HG03064 (cell line): Measurements from ENCODE around the gene PDE4A.
"Not testable (repeated sequence)": the region's sequence is repeated elsewhere in the genome, so short reads cannot be mapped to it uniquely, and the experiment has no call there.

Source experiments
- ATAC-seq: cut with Tn5 transposase; IDR thresholded peaks from one replicate; pipeline ENCODE4 v1.9.1; 2021; ENCODE audit warnings: low read depth; ENCODE audit not compliant: unreplicated experiment

Gene PDE4A

DNA sequence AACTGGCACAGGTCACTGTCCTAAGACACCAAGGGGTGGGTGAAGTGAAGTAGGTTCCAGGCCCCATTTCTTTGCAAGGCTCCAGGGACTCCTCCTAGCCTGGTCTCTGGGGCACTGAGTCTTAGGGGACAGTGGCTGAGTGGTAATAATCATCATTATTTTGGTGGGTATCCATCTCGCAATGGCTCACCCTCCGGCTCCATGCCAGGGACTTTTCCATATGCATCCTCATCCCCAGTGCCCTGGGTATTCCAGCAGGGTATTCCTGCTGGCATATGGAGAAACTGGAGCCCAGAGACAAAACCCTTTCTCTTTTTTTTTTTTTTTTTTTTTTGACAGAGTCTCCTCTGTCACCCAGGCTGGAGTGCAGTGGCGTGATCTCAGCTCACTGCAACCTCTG, 2.5 kb downstream of the PDE4A start:
- no peak for ATAC-seq

DNA sequence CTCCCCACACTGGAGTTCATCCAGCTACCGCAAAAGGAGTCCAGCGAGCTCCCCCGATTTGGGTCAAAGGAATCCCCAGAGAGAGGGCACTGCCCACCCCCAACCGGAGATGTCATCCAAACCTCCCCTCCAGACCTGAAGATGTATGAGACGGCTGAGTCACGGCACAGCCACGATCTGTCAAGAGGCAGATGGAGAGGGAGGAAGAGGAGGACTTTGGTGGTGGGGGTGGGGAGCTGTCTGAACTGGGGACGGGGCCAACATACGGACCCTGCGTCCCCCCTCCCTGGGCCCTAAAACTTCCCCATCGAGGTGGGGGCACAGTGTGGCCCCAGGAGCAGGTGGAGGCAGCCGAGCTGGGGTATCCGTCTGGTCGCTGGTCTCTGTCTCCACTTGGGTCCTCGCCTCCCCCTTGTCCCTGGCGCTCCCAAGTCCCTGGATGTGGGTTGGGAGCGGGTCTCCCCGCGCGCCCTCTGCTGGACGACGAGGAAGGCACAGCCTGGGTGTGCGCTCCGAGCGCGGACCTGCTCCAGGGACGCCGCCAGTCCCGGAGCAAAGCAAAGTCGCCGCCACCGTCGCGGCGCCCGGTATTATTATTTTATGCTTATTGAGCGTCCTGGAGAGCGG, 3.8 kb downstream of the PDE4A start:
- no peak for ATAC-seq

DNA sequence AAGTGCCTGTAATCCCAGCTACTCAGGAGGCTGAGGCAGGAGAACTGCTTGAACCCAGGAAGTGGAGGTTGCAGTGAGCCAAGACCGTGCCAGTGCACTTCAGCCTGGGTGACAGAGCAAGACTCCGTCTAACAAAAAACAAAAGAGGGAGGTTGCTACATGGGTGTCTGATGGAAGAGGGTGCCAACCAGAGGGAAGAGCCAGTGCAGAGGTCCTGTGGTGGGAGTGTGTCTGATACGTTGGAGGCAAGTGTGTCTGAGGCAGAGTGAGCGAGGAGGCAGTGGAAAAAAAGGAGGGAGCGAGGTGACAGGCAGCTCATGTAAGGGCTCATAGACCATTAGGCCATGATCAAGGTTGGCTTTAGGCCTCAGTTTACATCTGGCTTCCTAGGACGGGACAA, 6.8 kb downstream of the PDE4A start:
- ATAC-seq, result no peak

DNA sequence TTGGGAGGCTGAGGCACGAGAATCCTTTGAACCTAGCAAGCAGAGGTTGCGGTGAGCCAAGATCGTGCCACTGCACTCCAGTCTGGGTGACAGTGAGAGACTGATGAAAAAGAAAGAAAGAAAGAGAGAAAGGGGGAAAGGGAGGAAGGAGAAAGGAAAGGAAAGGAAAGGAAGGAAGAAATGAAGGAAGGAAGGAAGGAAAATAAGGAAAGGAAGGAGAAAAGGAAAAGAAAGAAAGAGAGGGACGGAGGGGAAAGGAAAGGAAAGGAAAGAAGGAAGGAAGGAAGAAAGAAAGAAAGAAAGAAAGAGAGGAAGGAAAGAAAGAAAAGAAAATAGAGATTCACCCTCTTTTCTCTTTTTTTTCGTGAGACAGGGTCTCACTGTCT, 8.7 kb downstream of the PDE4A start:
- no peak for ATAC-seq

DNA sequence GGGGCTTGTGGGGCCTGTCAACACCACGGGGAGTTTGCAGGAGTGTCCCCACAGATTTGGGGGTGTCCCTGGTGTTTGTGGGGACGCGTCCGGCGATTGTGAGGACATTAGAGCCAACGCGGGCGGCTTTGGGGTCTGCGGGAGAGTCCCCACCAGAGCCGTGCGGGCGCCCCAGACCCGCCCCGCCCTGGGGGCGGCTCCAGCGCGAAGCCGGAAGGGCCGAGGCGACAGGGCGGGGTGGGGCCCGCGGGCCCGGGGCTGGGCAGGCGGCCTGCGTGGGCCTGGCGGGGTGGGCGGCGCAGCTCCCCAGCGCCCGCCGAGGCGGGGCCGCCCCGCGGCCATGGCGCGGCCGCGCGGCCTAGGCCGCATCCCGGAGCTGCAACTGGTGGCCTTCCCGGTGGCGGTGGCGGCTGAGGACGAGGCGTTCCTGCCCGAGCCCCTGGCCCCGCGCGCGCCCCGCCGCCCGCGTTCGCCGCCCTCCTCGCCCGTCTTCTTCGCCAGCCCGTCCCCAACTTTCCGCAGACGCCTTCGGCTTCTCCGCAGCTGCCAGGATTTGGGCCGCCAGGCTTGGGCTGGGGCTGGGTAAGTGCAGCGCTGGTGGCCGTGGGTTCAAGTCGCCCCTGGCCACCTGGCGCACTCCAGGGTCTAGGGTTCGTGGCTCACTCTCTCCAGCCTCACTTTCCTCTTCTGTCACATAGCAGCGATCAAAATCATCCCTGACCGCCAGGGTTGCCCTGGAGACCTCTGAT, 10.3 kb downstream of the PDE4A start:
- ATAC-seq, result no peak

DNA sequence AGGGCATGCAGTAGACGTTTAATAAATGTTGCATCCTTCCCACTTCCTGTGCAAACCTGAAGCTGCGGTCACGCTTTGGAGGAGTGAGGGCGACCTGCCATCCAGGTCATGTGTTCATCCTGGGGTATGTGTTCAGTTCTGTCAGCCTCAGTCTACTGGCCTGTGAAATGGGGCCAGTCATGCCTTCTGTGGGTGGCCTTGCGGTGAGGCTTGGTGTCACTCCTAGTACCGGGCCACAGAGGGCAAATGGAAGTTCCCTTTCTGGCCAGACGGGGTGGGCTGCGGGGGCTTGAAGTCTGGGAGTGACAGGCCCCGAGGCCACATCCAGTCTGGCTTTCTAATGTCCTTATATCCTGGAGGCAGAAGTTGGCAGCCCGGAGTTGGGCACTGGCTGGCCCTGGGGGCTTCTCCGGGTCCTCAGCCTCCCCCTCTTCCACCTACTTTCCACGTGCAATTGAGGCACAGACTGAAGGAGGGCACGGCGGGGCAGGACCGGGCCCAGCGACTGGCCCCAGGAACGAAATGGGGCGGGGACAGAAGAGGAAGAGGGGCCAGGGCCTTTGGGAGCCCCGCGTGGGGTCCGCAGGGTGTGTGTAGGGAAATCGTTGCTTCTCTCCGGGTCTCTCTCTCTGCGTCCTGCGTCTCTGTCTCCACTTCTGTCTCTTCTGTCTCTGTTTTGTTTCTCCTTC, 11.1 kb downstream of the PDE4A start:
- ATAC-seq, result no peak

DNA sequence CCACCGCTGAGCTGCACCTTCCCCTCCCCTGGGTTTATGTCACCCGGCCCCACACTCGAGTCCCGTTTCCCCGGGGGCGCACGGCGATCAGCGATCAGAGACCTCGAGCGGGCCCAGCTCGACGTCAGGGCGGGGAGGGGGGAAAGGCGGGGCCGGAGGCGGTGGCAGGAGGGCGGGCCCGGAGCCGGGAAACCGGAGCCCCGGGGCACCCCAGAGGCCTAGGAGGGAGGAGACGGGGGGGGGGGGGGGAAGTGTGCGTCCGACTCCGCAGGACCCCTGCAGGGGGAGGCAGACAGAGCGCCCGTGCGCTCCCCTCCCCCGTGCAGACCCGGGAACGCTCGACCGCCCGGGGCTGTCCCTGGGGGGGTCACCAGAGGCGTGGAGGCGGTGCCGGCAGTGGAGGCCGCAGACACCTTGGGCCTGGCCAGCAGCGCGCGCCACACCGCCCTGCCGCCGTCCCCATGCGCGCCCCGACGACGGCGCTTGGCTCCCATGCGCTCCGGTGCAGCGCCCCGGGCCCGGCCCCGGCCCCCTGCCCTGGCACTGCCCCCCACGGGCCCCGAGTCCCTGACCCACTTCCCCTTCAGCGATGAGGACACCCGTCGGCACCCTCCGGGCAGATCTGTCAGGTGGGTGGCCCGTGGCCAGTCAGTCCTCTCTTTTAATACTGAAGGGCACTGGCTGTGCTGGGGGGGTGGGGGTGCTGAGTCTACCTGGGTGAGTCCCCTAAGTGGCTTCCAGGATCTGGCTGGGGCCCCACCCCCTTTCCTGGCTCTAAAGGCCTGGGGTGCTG, 11.8 kb downstream of the PDE4A start:
- no peak for ATAC-seq

DNA sequence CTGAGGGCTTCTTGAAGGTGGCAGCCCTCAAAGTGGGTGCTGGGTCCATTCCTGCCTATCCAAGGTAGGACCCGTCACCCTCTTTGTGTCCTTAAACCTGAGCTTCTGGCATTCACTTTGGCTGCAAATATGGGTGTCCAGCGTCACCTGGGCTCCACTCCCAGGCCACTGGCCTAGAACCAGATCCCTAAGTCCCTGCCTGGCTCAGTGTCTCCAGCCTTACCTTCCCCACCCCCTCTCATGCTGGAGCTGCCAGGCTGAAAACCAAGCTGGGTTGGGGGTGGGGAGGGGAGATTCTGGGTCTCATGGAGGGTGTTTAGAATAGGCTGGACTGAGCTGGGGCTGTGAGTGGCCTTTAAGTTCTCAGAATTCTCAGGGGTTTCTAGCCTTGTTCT, 12.4 kb downstream of the PDE4A start:
- ATAC-seq, result no peak

DNA sequence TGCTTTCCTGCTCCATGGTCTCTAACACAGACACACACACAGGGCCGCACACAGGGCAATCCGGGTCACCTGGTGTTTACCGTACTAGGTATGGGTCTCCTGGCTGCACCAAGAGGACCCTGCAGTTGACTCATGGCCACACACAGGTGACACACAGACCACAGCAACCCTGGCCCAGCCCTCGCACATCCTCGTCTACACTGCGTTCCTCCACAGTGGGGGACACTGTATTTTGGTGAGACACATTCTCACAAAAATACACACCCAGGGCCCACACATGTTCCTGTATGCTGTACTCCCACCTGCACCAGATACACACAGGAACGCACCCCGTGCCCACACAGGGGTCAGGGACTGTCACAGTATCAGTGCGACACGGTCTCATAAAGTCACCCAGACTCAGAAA, 12.8 kb downstream of the PDE4A start:
- ATAC-seq, result no peak

DNA sequence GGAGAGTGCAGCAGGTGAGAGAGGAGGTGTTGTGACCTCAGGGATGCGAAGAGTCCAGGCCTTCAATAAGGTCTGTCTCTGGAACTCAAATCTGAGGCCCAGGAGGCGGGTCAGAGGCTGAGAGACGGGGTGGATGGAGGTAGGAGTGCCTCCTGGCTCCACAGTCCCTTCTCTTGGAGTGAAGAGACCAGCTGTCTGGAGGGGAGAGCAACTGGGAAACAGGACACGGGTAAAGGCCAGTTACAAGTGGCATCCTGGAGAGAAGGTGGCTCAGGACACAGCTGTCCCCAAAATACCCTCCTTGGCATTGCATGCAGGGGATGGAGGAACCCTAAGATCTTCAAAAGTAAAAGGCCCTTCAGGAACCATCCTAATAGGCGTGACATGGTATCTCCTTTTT, 19.2 kb downstream of the PDE4A start:
- no peak for ATAC-seq

DNA sequence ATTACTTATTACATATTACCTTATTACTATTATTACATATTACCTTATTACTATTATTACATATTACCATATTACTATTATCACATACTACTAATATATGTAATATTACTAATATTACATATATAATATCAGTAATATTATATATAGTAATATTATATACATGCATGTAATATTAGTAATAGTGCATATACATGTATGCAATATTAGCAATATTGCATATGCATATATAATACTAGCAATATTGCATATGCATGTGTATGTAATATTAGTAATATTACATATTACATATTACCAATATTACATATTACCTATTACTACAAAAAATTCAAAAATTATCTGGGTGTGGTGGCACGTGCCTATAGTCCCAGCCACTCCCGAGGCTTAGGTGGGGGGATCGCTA, 22.4 kb downstream of the PDE4A start:
- ATAC-seq, result no peak

DNA sequence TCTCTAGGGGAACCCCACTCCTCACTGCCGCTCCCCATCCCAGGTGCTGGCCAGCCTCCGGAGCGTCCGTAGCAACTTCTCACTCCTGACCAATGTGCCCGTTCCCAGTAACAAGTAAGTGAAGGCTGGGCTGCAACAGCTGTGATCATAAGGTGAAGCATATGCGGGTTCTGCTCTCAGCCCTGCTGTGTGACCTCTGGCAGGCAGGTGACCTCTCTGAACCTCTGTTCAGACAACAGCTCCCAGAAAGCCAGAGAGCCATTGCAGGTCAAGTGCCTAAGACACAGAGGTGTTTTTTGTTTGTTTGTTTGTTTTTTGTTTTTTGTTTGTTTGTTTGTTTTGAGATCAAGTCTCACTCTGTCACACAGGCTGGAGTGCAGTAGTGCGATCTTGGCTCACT, 28.7 kb downstream of the PDE4A start:
- ATAC-seq, result no peak

DNA sequence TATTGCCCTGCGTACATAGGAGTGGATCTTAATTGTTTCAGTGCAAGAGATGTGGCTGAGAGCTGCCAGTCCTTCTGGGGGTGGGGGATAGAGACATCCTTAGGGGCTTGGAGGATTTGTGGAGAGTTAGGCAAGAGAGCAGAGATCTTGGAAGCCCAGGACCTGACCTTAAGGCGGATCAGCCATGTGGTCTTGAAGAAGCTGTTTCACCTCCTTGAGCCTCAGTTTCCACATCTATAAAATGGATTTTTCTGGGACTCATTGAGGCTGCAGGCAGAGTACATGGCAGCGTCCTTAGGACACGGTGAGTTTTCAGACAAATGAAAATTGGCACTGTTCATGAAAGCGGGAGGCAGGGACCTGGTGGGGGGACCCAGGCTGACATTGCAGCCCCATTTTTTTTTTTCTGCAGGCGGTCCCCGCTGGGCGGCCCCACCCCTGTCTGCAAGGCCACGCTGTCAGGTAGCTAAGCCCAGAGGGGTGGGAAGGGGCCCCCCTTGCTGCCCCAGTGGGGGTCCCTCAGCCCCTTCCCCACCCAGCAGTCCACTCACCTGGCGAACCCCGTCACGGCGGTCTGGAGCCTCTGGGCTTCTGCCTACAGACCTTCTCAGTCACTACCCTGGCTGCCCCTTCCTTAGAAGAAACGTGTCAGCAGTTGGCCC, 30.0 kb downstream of the PDE4A start:
- ATAC-seq, result no peak

DNA sequence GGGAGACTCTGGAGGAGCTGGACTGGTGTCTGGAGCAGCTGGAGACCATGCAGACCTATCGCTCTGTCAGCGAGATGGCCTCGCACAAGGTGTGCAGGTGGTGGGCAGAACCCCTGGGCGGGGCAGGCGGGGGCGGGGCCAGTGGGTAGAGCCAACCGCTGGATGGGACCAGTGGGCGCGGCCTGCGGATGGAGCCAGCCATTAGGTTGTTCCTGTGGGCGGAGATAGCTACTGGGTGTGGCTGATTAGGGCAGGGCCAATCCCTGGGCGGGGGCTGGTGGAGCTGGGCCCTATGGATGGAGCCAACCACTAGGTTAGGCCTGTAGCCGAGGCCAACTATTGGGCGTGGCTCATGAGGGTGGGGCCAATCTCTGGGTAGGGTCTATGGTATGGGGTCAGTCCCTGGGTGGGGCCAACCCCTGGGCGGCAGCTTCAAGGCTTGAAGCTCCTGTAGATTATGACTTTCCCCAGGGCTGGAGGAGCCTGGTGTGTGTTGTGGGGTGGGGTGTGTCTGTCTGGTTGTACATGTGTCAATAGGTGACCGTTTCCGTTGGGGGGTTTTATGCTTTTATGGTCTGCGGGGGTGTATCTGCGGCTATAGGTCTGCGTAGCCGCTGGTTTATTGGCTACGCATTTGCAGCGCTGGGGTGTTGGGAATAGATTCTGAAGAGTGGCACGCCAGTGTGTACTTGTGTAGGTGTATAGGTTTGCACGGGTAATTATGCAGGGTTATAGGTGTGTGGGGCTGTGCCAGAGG, 30.7 kb downstream of the PDE4A start:
- no peak for ATAC-seq

DNA sequence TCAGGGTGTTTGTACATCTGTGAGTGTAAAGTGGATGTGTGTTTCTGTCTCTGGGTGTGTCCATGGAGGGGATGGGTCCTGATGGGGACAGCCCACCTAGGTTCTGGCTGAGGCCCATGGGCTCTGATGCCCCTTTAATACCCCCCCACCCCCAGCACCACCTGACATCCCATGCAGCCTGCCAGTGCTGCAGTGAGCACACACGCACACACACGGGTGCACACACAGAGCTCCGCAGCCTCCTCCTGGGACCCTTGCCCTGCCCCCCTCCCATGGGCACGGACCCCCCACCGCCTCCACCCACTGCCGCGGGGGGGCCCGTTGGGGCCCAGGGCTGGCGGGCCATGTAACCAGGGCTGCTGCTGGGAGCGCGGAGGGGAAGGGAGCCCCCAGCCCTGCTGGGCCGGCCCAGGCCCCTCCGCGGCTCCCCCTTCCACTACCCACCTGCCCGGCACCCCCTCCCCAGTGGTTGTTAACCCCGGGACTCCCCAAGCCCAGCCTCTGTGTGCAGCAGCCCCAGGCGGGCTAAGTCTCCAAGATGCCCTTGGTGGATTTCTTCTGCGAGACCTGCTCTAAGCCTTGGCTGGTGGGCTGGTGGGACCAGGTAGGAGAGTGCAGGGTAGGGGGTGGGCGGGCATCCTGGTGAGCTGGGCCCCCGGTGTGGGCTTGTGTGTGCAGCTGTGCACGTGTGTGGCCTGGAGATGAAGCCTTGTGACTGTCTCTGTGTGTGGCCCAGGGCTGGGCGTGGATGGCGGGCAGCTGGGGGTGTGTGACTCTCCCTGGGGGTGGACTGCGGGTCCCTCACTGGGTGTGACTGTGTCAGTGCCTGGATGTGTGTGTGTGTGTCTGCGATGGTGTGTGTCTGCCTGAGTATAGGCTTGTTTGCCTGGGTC, 32.6 kb downstream of the PDE4A start:
- no peak for ATAC-seq

DNA sequence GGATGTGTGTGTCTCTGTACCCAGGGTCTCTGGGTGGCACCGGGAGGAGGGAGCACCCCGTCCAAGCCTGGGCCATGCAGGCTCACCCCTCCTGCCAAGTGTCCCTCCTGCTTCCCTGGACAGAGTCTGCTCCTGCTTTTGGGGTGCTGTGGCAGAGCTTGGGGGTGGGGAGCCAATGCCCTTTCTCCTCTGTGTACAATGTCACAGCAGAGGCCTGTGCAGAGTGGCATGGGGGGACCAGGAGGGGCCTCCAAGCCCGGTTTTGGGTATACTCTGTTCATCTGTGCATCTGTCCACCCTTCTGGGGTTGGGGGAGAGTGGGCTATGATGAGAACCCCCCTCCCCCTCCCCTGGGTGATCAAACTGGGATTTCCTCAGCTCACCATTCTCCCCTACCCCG, 33.5 kb downstream of the PDE4A start:
- no peak for ATAC-seq

DNA sequence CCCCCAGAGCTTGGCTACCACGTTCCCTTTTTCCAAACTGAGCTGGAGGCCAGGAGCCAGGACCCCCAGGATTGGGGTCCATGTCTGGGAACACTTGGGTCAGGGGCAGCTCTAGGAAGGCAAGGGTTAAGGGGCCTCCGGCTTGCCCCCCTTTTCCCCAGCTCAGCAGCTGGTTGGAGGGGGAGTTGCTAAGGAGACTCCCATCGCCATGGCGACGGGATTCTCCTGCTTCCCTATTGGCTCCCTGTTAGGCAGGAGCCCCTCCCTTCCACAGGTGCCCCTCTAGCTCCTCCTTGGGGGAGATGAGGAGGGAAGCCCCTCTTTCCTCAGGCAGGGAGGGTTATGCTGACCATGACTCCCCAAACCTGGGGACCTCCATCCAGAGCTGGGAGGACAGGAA, 33.9 kb downstream of the PDE4A start:
- no peak for ATAC-seq

DNA sequence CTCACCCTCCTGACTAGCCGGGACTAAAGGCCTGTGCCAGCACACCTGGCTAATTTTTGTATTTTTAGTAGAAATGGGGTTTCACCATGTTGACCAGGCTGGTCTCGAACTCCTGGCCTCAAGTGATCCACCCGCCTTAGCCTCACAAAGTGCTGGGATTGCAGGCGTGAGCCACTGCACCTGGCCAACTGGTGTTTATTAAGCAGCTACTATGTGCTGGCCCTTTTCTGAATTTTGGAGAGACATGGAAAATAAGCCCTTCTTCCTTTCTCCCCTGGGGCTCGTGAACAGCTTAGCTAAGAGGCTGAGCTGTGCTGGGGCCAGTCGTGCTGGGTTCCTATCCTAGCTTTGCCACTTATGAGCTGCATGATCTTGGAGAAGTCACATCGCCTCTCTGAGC, 38.4 kb downstream of the PDE4A start:
- not testable (repeated sequence) for ATAC-seq

DNA sequence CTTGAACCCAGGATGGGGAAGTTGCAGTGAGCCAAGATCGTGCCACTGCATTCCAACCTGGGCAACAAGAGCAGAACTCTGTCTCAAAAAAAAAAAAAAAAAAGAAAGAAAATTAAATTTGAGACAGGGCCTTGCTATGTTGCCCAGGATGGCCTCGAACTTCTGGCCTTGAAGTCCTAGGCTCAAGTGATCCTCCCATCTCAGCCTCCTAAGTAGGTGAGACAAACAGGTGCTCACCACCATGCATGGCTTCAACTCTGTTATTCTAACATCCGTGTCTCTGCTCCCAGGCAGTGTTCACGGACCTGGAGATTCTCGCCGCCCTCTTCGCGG, 40.3 kb downstream of the PDE4A start:
- ATAC-seq, result no peak
